GM23248 (cell line): ENCODE measurements around the gene NCKIPSD.

Experiments used
- EZH2 ChIP-seq: fragments of 200-600 bp; sonication (generic); IDR thresholded peaks from 2 replicates; pipeline ENCODE4 v1.6.1; 2018; ENCODE audit warnings: antibody characterized with exemption, mild to moderate bottlenecking; ENCODE audit not compliant: insufficient read depth, poor library complexity, severe bottlenecking
- EZH2phosphoT487 ChIP-seq: fragments of 200-600 bp; sonication (generic); IDR thresholded peaks from 2 replicates; pipeline ENCODE4 v1.6.1; 2018; ENCODE audit warnings: antibody characterized with exemption, moderate library complexity, mild to moderate bottlenecking, low read depth; ENCODE audit not compliant: insufficient read depth

GRCh38 chr3:48684054-48684349, 1.7 kb downstream of the NCKIPSD start:
- TF ChIP-seq EZH2 (no peak), EZH2phosphoT487 (no peak)
